Thyroid gland (tissue), 4 donors: ENCODE data around the gene STK17B.
"Not testable (repeated sequence)": the region's sequence is repeated elsewhere in the genome, so short reads cannot be mapped to it uniquely, and the experiment has no call there.

ENCODE experiments used
- CTCF ChIP-seq, 6 experiments: fragments of 200-600 bp in 3 of 6; fragments of 450-650 bp in 3 of 6; sonication (generic) in 3 of 6; IDR thresholded peaks; one replicate each; pipeline ENCODE4 v1.5.1; 2016 to 2019; ENCODE audit warnings: antibody characterized with exemption in 6 of 6, mild to moderate bottlenecking in 2 of 6, inconsistent platforms in 1 of 6, moderate library complexity in 1 of 6
- POLR2A ChIP-seq, 2 donors: fragments of 450-650 bp; IDR thresholded peaks; one replicate each; pipeline ENCODE4 v1.6.1; 2017; ENCODE audit warnings: antibody characterized with exemption in 2 of 2, mild to moderate bottlenecking in 2 of 2, moderate library complexity in 1 of 2

- TF ChIP-seq CTCF, POLR2A (IDR thresholded peaks at IDR 0.05): not testable (repeated sequence)
These were observed 15.9 kb upstream of the STK17B start for GRCh38 chr2:196187175-196187700.
